ENCODE results near the gene CAPG. TPM values are rescaled to one million over a fixed set of nuclear protein-coding genes. Genes with fewer than 3 reads are reported as not detected.

The CAPG gene
- total RNA-seq, 1 experiment from 2014 or later, result 117 TPM

DNA sequence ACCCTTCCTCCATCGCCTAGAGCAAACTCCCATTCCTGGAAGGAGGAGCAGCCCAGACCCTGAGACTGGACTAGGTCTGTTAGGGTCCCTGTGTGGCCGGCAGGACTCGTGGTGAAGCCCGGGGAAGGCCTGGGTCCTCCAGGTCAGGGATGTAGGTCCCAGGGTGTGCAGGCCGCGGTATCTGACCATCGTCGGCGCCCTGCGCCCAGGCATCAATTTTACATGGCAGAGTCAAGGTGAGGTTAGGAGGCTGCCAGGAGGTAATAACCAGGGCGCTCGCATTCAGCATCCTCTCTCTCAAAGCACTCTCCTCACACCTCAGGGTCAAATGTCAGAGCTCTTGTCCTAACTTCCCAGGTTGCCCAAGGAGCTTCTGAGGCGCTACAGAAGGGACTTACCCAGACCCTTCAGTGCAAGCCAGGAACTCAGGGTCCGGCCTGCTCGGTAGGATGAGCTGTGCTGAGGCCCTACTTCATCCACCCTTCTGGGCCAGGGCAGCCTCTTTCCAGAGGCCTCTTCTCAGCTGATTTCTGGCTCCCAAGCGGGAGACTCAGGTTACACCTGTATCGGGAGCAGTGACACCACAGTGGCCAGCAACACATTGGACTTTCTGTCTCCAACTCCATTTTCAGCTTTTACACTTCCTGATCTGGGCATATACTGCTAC is 9.0 kb upstream of the CAPG start:
- Mint-ChIP-seq H3K27me3 (ENCODE audit: low read depth) (no peaks in the 10 kb centered on the region; the same call in 1 of the 2 replicates), H3K4me1 (peaks cover 31% of the 10 kb centered on the region), H3K36me3 (no peaks in the 10 kb centered on the region), H3K9me3 (no peaks in the 10 kb centered on the region), H3K27ac (peak overlapping the region; percentile 71), H3K4me3 (peak overlapping the region; percentile 82)
- ChIA-PET CTCF (interaction anchor here (0.6 to 4.5 kb wide), 14 partner anchors 10 to 353 kb away, joined by 3 to 106 read pairs (median 5); partner anchors contain the start of genes GGCX and MAT2A), POLR2A (interaction anchor here (0.7 to 2.9 kb wide), 11 partner anchors 14 to 142 kb away, joined by 3 to 34 read pairs (median 5); partner anchors contain the start of genes ELMOD3, GGCX, MAT2A and RETSAT)
- DNase-seq (ENCODE audit: low spot score) (no peak), ATAC-seq (peak; percentile 1; the same call in 1 of the 2 replicates)
- TF ChIP-seq, protein P1, sequence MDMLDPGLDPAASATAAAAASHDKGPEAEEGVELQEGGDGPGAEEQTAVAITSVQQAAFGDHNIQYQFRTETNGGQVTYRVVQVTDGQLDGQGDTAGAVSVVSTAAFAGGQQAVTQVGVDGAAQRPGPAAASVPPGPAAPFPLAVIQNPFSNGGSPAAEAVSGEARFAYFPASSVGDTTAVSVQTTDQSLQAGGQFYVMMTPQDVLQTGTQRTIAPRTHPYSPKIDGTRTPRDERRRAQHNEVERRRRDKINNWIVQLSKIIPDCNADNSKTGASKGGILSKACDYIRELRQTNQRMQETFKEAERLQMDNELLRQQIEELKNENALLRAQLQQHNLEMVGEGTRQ (CRISPR knock-in tag; IDR thresholded peaks at IDR 0.05), result no peak
- peak; percentile 49; the same call in 1 of the 2 replicates for TF ChIP-seq FOXP1 (CRISPR knock-in tag; IDR thresholded peaks at IDR 0.05; ENCODE audit: borderline replicate concordance)
- TF ChIP-seq HMGA2 (CRISPR knock-in tag; IDR thresholded peaks at IDR 0.05), result no peak
- TF ChIP-seq ATF1 (CRISPR knock-in tag; IDR thresholded peaks at IDR 0.05), result no peak
- no peak for TF ChIP-seq ZNF263 (CRISPR knock-in tag; IDR thresholded peaks at IDR 0.05; ENCODE audit: low read depth)
- no peak for TF ChIP-seq ZNF317 (CRISPR knock-in tag; IDR thresholded peaks at IDR 0.05; ENCODE audit: borderline replicate concordance, low read depth)
- TF ChIP-seq FOXK1 (CRISPR knock-in tag; IDR thresholded peaks at IDR 0.05), result no peak
- TF ChIP-seq ESRRA (CRISPR knock-in tag; IDR thresholded peaks at IDR 0.05; ENCODE audit: borderline replicate concordance), result no peak
- TF ChIP-seq, protein P2, sequence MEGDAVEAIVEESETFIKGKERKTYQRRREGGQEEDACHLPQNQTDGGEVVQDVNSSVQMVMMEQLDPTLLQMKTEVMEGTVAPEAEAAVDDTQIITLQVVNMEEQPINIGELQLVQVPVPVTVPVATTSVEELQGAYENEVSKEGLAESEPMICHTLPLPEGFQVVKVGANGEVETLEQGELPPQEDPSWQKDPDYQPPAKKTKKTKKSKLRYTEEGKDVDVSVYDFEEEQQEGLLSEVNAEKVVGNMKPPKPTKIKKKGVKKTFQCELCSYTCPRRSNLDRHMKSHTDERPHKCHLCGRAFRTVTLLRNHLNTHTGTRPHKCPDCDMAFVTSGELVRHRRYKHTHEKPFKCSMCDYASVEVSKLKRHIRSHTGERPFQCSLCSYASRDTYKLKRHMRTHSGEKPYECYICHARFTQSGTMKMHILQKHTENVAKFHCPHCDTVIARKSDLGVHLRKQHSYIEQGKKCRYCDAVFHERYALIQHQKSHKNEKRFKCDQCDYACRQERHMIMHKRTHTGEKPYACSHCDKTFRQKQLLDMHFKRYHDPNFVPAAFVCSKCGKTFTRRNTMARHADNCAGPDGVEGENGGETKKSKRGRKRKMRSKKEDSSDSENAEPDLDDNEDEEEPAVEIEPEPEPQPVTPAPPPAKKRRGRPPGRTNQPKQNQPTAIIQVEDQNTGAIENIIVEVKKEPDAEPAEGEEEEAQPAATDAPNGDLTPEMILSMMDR (IDR thresholded peaks at IDR 0.05), result no peak
- TF ChIP-seq OVOL2 (CRISPR knock-in tag; IDR thresholded peaks at IDR 0.05; ENCODE audit: borderline replicate concordance), result no peak
- TF ChIP-seq, protein P3, sequence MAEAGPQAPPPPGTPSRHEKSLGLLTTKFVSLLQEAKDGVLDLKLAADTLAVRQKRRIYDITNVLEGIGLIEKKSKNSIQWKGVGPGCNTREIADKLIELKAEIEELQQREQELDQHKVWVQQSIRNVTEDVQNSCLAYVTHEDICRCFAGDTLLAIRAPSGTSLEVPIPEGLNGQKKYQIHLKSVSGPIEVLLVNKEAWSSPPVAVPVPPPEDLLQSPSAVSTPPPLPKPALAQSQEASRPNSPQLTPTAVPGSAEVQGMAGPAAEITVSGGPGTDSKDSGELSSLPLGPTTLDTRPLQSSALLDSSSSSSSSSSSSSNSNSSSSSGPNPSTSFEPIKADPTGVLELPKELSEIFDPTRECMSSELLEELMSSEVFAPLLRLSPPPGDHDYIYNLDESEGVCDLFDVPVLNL (CRISPR knock-in tag; IDR thresholded peaks at IDR 0.05; ENCODE audit: borderline replicate concordance, low read depth), result 0 out of 2 replicates have a peak, but pooled peaks have one; percentile 37
- no peak for TF ChIP-seq NR2C2 (CRISPR knock-in tag; IDR thresholded peaks at IDR 0.05)
- TF ChIP-seq ETV6 (CRISPR knock-in tag; IDR thresholded peaks at IDR 0.05), result no peak
- TF ChIP-seq, protein P4, sequence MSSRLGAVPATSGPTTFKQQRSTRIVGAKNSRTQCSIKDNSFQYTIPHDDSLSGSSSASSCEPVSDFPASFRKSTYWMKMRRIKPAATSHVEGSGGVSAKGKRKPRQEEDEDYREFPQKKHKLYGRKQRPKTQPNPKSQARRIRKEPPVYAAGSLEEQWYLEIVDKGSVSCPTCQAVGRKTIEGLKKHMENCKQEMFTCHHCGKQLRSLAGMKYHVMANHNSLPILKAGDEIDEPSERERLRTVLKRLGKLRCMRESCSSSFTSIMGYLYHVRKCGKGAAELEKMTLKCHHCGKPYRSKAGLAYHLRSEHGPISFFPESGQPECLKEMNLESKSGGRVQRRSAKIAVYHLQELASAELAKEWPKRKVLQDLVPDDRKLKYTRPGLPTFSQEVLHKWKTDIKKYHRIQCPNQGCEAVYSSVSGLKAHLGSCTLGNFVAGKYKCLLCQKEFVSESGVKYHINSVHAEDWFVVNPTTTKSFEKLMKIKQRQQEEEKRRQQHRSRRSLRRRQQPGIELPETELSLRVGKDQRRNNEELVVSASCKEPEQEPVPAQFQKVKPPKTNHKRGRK (CRISPR knock-in tag; IDR thresholded peaks at IDR 0.05; ENCODE audit: borderline replicate concordance), result no peak
- TF ChIP-seq, protein P5, sequence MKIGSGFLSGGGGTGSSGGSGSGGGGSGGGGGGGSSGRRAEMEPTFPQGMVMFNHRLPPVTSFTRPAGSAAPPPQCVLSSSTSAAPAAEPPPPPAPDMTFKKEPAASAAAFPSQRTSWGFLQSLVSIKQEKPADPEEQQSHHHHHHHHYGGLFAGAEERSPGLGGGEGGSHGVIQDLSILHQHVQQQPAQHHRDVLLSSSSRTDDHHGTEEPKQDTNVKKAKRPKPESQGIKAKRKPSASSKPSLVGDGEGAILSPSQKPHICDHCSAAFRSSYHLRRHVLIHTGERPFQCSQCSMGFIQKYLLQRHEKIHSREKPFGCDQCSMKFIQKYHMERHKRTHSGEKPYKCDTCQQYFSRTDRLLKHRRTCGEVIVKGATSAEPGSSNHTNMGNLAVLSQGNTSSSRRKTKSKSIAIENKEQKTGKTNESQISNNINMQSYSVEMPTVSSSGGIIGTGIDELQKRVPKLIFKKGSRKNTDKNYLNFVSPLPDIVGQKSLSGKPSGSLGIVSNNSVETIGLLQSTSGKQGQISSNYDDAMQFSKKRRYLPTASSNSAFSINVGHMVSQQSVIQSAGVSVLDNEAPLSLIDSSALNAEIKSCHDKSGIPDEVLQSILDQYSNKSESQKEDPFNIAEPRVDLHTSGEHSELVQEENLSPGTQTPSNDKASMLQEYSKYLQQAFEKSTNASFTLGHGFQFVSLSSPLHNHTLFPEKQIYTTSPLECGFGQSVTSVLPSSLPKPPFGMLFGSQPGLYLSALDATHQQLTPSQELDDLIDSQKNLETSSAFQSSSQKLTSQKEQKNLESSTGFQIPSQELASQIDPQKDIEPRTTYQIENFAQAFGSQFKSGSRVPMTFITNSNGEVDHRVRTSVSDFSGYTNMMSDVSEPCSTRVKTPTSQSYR (CRISPR knock-in tag; IDR thresholded peaks at IDR 0.05), result 0 out of 2 replicates have a peak, but pooled peaks have one; percentile 3

Data from WTC11 (cell line).